Gastrocnemius medialis (tissue), 4 donors: ENCODE measurements around the gene PRSS56. TPM values are rescaled to one million over a fixed set of nuclear protein-coding genes. Genes with fewer than 3 reads are reported as not detected.

Experiments used
- ATAC-seq, 2 donors: fragments of 150-250 bp; one replicate each; pipeline ENCODE4 v1.9.1; 2016
- DNase-seq, 2 donors: peaks; one replicate each; pipeline ENCODE4 v3.0.0-alpha.2; 2019
- H3K27ac ChIP-seq, 4 donors: fragments of 200-600 bp; sonication (generic); 1 replicate in 1 of 4; 2 replicates in 3 of 4; pipeline ENCODE4 v1.5.1; 2016 to 2018; ENCODE audit warnings: mild to moderate bottlenecking in 2 of 4, moderate library complexity in 1 of 4
- H3K27me3 ChIP-seq, 3 donors: fragments of 200-600 bp; sonication (generic) in 2 of 3; 1 replicate in 1 of 3; 2 replicates in 2 of 3; pipeline versions ENCODE4 v1.5.1 to v1.6.0; 2016 to 2019; ENCODE audit warnings: mild to moderate bottlenecking in 1 of 3, moderate library complexity in 1 of 3
- H3K36me3 ChIP-seq, 2 donors: fragments of 200-600 bp; sonication (generic) in 1 of 2; one replicate each; pipeline ENCODE4 v1.5.1; 2017 to 2018
- H3K4me1 ChIP-seq, 2 donors: fragments of 200-600 bp; sonication (generic) in 1 of 2; one replicate each; pipeline ENCODE4 v1.5.1; 2016 to 2017; ENCODE audit warnings: mild to moderate bottlenecking in 2 of 2
- H3K4me3 ChIP-seq, 4 donors: fragments of 200-600 bp; sonication (generic) in 3 of 4; 1 replicate in 1 of 4; 2 replicates in 3 of 4; pipeline ENCODE4 v1.5.1; 2016 to 2019; ENCODE audit warnings: mild to moderate bottlenecking in 2 of 4
- H3K9me3 ChIP-seq, 3 donors: fragments of 200-600 bp; sonication (generic) in 2 of 3; 1 replicate in 1 of 3; 2 replicates in 2 of 3; pipeline ENCODE4 v1.5.1; 2016 to 2019
- CTCF ChIP-seq, 5 experiments: fragments of 450-650 bp in 3 of 5; fragments of 200-600 bp in 2 of 5; sonication (generic) in 2 of 5; IDR thresholded peaks in 4 of 5; conservative IDR thresholded peaks in 1 of 5; 1 replicate in 4 of 5; 2 replicates in 1 of 5; pipeline ENCODE4 v1.5.1; 2016 to 2019; ENCODE audit warnings: antibody characterized with exemption in 5 of 5, mild to moderate bottlenecking in 3 of 5, moderate library complexity in 3 of 5
- POLR2A ChIP-seq, 2 donors: fragments of 450-650 bp; IDR thresholded peaks; one replicate each; pipeline ENCODE4 v1.6.1; 2017; ENCODE audit warnings: antibody characterized with exemption in 2 of 2, mild to moderate bottlenecking in 2 of 2, moderate library complexity in 2 of 2
- in situ Hi-C, 4 donors: fragments of 200-750 bp; cut with MboI; loops; one replicate each; pipeline versions ENCODE4 v1.15.0 to v1.8.0; 2017; ENCODE audit warnings: low sequenced_read_pairs in 4 of 4
- intact Hi-C: fragments of 100-400 bp; cut with DNase I; formaldehyde crosslinking; loops from one replicate; pipeline ENCODE4 v1.15.1; 2023; ENCODE audit warnings: low total_unique reads
- total RNA-seq, 4 donors: library from RNA; depleted of rRNA; stranded (reverse); fragments of >200 nt; gene quantifications; one replicate each; pipeline versions ENCODE4 v1.1.0 to v1.2.3, GENCODE V29; 2016

PRSS56 gene
- total RNA-seq, 4 donors from 2014 or later = 1.0 to 3.2 (median 2.2) TPM

GRCh38 chr2:232477751-232478510 is 42.3 kb upstream of the PRSS56 start:
- ATAC-seq (no peak), DNase-seq (peak in 1 of 2 donors; percentile 8)
- no peak overlapping the region for H3K27ac ChIP-seq
- H3K36me3 ChIP-seq = no peaks in the 10 kb centered on the region
- in situ Hi-C loops (no loop called here), intact Hi-C loops (no loop called here)
- H3K9me3 ChIP-seq = no peaks in the 10 kb centered on the region
- no peaks in the 10 kb centered on the region for H3K4me1 ChIP-seq
- peaks cover 0 to 5% (median 0%) of the 10 kb centered on the region in 3 donors for H3K27me3 ChIP-seq
- TF ChIP-seq POLR2A (IDR thresholded peaks at IDR 0.05) (no peak), CTCF (IDR thresholded peaks at IDR 0.05 in 4 of 5, conservative IDR thresholded peaks at IDR 0.05 in 1 of 5) (no peak)
- H3K4me3 ChIP-seq = no peak overlapping the region

DNA sequence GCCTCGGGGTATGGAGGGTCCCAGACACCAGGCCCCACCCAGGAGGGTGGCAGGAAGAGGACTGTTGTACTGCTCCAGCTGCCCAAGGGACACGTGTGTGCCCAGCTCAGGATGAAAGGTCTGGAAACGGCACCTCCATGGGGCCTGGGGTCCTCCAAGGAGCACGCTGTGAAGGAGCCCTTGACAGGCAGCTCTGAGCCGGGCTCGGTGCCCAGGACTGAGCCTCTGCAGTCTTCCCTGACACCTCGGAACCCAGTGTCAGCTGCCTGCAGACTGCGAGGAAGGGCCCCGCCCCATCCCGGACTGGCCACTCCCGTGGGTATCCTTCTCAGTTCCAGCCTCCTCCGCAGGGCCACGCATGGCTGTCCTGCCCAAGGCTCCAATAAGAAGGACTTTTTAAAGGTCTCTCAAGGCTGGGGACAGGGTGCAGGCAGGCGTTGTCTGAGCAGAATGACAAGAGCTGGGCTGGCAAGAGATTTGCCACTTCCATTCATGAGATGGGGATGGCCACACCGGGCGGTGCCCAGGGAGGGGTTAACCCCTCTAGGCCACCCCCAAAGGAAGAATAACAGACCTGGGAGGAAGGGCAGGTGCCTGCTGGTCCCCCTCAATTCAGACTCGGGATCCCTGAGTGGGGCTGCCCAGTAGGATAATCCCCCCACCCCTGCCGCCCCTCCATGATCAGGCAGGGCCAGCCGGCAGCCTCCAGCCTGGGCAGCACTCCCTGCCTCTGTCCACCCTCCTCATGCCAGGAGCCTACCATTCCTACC is 41.4 kb upstream of the PRSS56 start:
- TF ChIP-seq CTCF (IDR thresholded peaks at IDR 0.05 in 4 of 5, conservative IDR thresholded peaks at IDR 0.05 in 1 of 5) (no peak), POLR2A (IDR thresholded peaks at IDR 0.05) (no peak)
- no peak overlapping the region for H3K27ac ChIP-seq

DNA sequence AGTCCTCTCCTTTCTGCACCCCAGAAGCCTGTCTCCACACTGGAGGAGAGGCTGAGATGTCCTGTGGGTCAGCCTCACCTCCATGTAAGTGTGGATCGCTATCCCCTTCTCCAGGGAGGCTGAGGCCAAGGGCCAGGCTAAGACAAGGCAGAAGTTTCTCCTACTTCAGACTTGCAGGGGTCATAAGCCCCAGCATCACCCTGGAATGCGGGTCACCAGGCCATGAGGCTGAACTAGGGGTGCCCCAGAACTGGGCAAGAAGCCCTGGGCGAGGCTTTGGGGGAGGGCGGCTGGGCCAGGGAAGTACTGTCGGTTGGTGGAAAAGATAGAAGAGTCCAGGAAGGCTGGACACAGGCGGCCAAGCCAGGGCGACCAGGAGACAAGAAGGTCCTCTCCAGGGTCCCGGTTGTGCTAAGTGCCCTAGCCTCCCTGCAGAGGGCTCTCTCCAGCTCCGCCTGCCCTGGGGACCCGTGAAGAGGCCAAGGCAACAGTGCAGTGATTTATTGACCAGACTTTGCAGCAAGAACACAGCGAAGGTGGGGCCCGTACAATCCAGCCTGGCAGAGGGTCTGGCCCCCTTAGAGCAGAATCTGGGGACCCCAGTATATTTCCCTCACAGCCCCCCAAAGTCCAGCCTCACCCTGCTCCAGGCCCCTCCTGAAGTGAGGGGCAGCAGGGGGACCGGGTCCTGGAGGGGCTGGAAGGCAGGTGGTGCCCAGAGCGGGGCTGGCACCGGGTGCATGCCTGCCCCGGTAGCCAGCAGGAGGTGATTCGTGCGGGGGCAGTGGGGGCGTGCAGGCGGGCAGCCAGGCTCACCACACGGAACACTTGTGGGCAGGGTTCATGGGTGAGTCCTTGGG is 40.6 kb upstream of the PRSS56 start:
- no peak for DNase-seq
- Histone ChIP-seq H3K4me1 (no peaks in the 10 kb centered on the region), H3K27me3 (peaks cover 6 to 13% (median 11%) of the 10 kb centered on the region in 3 donors), H3K36me3 (no peaks in the 10 kb centered on the region), H3K27ac (no peak overlapping the region), H3K9me3 (no peaks in the 10 kb centered on the region), H3K4me3 (no peak overlapping the region)
- ATAC-seq = no peak
- intact Hi-C loops (no loop called here), in situ Hi-C loops (no loop called here)
- TF ChIP-seq CTCF (IDR thresholded peaks at IDR 0.05 in 4 of 5, conservative IDR thresholded peaks at IDR 0.05 in 1 of 5) (no peak), POLR2A (IDR thresholded peaks at IDR 0.05) (no peak)

More for the DNA sequence above, 41.4 kb upstream of the PRSS56 start:
- intact Hi-C loops (no loop called here), in situ Hi-C loops (no loop called here)
- H3K27me3 ChIP-seq = peaks cover 0 to 5% (median 3%) of the 10 kb centered on the region in 3 donors
- H3K4me3 ChIP-seq = no peak overlapping the region
- no peaks in the 10 kb centered on the region for H3K4me1 ChIP-seq
- DNase-seq = no peak
- no peaks in the 10 kb centered on the region for H3K9me3 ChIP-seq
- no peaks in the 10 kb centered on the region for H3K36me3 ChIP-seq
- no peak for ATAC-seq

GRCh38 chr2:232480201-232481190 is 39.7 kb upstream of the PRSS56 start:
- no peak for ATAC-seq
- Histone ChIP-seq H3K27ac (no peak overlapping the region), H3K4me1 (no peaks in the 10 kb centered on the region), H3K36me3 (no peaks in the 10 kb centered on the region), H3K4me3 (no peak overlapping the region), H3K9me3 (no peaks in the 10 kb centered on the region), H3K27me3 (peaks cover 15 to 22% (median 20%) of the 10 kb centered on the region in 3 donors)
- intact Hi-C loops (no loop called here), in situ Hi-C loops (no loop called here)
- TF ChIP-seq CTCF (IDR thresholded peaks at IDR 0.05 in 4 of 5, conservative IDR thresholded peaks at IDR 0.05 in 1 of 5) (no peak), POLR2A (IDR thresholded peaks at IDR 0.05) (no peak)
- no peak for DNase-seq
